Stimulated activated CD8-positive, alpha-beta memory T cell treated with anti-CD3 and anti-CD28 coated beads, Interleukin-15, amount 100 ng/mL, for 24 hours (primary cell): ENCODE data around the gene DUSP14.

Source experiments
- DNase-seq: peaks from one replicate; pipeline ENCODE4 v3.0.0-alpha.2; 2020; ENCODE audit warnings: low read depth

Gene DUSP14

DNA sequence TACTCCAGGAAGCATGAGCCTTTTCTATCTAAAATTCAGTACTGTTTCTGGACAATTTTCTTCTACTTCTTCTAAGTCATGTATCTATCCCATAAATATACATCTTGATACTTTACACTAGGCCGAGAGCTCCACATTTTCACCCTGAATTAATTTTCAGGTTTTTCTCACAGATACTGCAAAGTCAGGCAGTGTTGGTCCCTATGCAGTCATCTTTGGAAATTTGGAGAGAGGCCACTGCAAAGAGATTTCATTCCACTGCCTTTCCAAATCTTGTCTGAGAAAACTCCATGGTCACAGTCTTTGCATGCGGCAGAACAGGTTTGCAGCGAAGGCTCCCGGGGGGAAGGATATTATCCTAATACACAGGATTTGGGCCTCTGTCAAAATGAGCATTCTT lies 28.2 kb downstream of the DUSP14 start:
- no peak for DNase-seq

- DNase-seq: no peak
Observed at GRCh38 chr17:37518826-37519225, 29.1 kb downstream of the DUSP14 start.

DNA sequence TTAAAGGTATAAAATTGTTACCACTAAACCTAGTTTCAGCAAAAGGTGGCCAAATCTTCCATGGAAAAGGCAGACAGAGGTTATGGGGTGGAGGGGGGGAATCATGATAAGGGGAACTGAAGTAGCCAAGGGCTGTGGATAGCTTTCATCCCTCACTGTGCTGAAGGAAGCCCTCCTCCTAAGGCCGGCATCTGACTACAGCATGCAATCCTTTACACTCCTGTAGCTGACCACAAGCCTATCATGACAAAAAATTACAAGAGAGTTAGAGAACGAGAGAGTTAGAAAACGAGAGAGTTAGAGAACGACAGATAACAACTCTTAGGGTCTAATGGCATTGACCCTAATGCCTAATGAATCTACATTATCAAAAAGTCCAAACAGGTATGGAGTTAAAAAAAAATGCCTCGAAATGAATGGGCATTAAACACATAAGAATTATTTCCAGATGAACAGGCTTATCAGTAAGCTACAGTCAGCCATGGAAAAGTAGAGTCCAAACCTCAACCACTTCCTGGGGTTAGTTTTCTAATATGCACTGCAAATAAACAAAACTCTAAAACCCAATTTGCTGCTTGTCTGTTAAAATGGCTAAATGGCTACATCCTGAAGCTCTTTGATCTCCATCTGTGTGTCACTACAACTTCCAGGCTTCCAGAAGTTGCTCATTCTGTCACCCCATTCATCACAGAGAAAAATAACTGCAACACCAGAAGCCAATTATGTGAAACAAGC lies 29.7 kb downstream of the DUSP14 start:
- DNase-seq: no peak

DNA sequence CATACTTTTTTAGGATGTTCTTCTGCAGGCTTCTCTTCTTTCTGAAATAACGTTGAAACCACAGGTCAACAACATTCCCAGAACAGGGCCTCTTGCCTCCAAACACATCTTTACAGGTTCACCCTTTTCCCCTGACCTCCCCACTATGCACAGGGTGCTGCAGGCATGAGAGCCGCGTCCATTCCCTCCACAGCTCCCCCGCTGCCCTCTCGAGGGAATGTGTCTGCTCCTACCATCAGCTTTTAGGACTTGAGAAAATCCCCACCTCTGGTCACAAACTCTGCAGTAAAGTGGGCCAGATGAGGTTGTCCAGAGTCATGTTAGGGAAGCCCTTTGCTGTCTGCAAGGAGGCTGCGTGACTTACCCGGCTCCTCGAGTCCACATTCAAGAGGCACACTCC lies 30.5 kb downstream of the DUSP14 start:
- DNase-seq: no peak

- no peak for DNase-seq
Observed at GRCh38 chr17:37521821-37522220, 32.1 kb downstream of the DUSP14 start.

DNA sequence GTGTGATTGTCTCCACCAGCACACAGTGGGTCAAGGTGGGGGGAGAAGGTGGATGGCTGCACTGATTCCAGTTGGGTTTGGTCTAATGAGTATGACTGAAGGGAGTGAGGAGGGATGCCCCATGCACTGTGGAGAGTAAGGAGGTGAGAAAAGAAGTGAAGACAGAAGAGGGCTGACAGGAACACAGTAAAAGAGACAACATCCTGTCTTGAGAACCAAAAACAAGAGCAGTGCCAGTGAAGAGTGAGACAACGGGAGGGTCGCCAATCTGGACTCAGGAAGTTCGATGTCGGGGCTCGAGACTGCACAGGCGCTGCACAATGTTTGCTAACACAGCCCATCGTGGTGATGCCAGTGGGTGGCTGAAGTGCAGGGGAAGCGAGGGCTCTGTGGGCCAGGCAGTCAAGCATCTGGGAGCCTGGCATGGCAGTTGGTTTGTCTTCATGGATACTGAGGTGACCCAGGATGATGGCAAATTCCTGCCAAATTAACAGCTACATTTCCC lies 34.1 kb downstream of the DUSP14 start:
- no peak for DNase-seq

- no peak for DNase-seq
Observed at GRCh38 chr17:37527249-37527851, 37.7 kb downstream of the DUSP14 start.

DNA sequence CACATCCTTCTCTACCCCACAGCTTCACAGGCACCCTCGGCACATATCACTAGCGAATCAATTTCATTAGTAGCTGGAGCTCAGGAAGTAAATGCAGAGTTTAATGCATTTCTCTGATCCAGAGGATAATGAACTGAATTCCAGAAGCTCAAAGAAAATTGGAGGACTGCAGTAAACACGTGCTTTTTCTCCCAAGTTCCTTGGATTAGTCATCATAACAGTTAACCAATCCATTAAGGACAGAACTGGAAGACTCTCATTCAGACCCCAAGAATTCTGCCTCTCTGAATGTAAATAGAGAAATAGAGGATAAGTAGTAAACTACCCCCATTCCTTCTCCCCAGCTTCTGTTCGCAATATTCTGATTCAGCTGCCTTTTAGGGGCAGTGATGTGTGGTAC lies 40.7 kb downstream of the DUSP14 start:
- DNase-seq: no peak

GRCh38 chr17:37532756-37533155 lies 43.1 kb downstream of the DUSP14 start:
- no peak for DNase-seq

- no peak for DNase-seq
Observed at GRCh38 chr17:37535906-37536305, 46.2 kb downstream of the DUSP14 start.

DNA sequence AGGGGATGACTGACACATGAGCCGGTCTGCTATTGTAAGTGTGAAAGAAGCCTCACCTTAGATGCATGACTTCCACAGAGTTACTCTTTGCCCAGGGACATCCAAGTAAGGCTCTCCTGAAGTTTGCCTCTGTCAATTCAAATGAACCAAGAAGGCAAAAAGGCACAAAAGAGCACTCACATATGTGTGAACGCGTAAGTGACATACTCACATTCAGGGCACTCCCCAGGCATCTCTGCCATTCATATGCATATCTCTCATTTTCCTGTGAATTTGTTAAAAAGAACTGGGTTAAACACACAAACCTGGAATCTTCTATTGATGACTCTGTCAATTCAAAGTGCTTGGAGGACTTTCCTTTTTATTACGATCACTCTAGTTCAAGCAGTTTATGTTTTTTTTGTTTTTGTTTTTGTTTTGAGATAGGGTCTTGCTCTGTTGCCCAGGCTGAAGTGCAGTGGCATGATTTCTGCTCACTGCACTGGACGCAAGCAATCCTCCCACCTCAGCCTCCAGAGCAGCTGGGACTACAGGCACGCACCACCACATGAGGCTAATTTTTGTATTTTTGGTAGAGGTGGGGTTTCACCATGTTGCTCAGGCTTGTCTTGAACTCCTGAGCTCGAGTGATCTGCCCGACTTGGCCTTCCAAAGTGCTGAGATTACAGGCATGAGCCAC lies 49.4 kb downstream of the DUSP14 start:
- no peak for DNase-seq

DNA sequence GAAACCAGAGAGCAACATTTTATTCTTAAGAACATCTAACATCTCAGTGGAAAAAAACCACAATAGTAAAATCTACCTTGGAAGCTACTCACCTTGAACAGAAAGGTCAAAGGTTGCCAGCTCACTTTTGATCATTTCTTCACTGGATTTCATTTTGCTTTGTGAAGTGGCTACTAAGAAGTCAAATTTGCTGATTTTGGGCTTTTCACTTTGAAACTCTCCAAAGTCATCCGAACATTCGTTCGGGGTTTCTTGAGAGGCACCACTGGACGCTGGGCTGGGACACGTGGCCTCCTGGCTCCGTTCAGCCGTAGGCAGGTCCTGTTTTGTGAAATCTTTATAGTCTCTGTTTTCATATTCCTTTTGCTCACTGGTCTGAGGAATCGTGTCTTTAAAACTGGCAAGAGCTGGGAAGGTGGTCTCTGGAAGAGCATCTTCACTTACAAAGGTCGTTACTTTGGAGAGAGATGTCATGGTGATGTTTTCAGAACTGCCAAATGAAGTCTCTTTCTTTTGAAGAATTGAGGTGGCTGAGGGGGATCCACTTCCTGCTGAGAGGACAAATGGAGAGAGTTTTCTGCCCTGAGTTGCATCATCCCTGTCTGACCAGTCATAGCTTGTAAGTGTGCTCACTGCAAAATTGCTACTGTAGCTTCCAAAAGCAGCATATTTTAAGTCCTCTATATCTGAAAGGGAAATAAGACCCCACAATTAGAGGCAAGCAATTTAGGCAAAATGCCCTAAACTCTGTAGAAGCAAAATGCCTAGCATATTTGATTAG lies 52.4 kb downstream of the DUSP14 start:
- DNase-seq: no peak

GRCh38 chr17:37543637-37544052 lies 54.0 kb downstream of the DUSP14 start:
- no peak for DNase-seq

DNA sequence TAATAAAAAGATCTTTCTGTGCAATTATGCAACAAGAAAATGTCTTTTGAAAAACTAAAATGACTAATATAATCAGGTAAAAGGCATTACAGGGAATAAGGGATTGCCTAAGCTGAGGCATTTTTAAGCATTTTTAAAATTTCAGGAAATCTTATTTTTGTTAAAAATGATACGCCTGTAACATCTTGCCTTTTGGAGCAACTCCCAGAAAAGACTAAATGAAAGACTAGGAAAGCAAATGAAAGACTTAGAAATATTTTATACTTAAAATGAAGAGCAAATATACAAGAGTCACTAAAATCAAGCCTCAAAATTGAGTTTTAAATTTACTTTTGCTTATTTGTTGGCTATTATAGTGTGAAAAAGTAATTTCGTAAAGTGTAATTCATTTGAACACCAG lies 55.8 kb downstream of the DUSP14 start:
- DNase-seq: no peak

DNA sequence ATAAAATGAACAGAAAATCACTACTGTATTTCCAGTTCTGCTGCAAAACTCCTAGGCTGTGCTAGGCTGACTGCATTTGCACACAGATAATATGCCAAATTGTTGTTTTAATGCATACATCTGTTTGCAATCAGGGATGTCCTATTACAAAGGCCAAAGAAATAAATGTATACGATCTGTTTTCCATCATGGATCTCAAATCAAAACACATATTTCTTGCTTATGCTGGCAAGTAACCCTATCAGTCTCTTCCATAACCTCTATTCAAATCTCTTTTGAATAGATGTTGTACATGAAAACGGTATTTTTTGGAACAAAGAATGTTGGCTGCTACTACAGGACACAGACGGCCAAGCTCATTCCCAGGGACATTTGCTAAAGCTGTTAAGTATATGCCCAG lies 56.6 kb downstream of the DUSP14 start:
- no peak for DNase-seq

GRCh38 chr17:37547986-37548385 lies 58.3 kb downstream of the DUSP14 start:
- no peak for DNase-seq

GRCh38 chr17:37551788-37552187 lies 62.1 kb downstream of the DUSP14 start:
- no peak for DNase-seq

GRCh38 chr17:37553401-37553966 lies 63.8 kb downstream of the DUSP14 start:
- DNase-seq: no peak

DNA sequence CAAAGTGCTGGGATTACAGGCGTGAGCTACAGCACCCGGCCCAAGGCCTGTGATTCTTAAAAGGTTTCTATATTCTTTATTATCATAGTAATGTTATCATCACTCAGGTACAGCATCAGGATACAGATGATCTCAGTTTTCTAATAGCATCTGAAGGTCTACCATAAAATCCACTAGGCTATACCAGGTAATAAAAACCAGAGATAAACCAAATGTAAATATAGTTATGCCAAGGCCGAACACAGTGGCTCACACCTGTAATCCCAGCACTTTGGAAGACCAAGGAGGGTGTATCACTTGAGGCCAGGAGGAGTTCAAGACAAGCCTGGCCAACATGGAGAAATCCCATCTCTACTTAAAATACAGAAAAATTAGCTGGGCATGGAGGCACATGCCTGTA lies 65.7 kb downstream of the DUSP14 start:
- DNase-seq: no peak

DNA sequence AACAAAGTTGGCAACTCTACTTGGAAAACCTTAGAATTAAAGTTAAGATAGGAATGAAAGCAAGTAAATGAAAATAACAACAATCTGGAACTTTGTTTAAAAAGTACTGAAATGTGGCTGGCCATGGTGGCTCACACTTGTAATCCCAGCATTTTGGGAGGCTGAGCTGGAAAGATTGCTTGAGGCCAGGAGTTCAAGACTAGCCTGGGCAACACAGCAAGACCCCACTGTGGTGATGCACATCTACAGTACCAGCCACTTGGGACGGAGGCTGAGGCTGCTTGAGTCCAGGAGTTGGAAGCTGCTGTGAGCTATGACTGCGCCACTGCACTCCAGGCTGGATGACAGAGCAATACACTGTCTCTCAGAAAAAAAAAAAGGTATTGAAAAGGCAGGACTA lies 67.8 kb downstream of the DUSP14 start:
- DNase-seq: no peak

- no peak for DNase-seq
Observed at GRCh38 chr17:37558299-37558698, 68.6 kb downstream of the DUSP14 start.
